MG63 (cell line): ENCODE results near the gene RAB1B. TPM values are rescaled to one million over a fixed set of nuclear protein-coding genes. Genes with fewer than 3 reads are reported as not detected.

ENCODE experiments used
- DNase-seq: peaks from one replicate; pipeline ENCODE4 v3.0.0-alpha.2; 2020
- H3K27me3 ChIP-seq: fragments of 250-450 bp; sonication (Bioruptor Pico); 2 replicates; pipeline ENCODE4 v1.5.1; 2020; ENCODE audit warnings: mild to moderate bottlenecking, moderate library complexity
- H3K36me3 ChIP-seq: fragments of 250-450 bp; sonication (Bioruptor Pico); 2 replicates; pipeline ENCODE4 v1.5.1; 2020; ENCODE audit warnings: mild to moderate bottlenecking, moderate library complexity
- H3K4me3 ChIP-seq: fragments of 250-450 bp; sonication (Bioruptor Pico); 2 replicates; pipeline ENCODE4 v1.5.1; 2020; ENCODE audit warnings: mild to moderate bottlenecking, moderate library complexity
- H3K9me3 ChIP-seq: fragments of 250-450 bp; sonication (Bioruptor Pico); 2 replicates; pipeline ENCODE4 v1.5.1; 2020; ENCODE audit warnings: mild to moderate bottlenecking, moderate library complexity
- total RNA-seq: library from RNA; depleted of rRNA; stranded (reverse); fragments of >200 nt; shearing (Covaris generic); gene quantifications from 2 replicates; pipeline ENCODE4 v1.2.3, GENCODE V29; 2014; ENCODE audit warnings: low replicate concordance

Gene RAB1B
- total RNA-seq, 1 experiment from 2014 or later: 103 TPM

DNA sequence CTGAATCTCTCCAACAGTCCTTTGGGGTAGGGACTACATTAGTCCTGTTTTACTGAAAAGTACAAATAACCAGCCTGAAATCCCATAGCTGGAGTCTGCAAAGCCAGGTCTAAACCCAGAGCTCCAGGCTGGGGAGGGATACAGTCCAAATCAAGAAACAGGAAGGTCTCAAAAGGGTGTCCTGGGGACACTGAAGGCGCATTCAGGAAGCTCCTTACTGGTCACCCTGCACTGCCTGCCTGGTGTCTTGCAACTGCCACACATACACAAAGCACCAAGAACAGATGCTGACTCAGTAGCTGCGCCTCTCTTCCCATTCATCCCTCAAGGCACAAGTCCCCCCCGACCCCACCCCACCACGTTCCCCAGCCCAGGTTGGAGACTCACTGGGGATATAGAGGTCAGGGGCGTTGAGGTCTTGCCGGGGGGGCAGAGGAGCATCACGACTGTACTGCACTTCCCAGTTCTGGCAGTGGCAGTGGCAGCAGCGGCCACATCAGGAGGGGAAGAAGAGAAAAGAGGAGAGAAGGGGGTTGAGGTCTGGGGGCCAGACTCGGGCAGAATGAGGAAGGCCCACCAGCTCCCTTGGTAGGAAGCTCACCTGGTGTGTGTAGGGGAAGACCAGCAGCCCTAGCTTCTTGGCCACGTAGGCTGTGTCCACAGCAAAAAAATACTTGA, 18.9 kb downstream of the RAB1B start:
- peaks cover 8% of the 10 kb centered on the region for H3K36me3 ChIP-seq
- no peaks in the 10 kb centered on the region for H3K9me3 ChIP-seq
- H3K27me3 ChIP-seq: peaks cover 13% of the 10 kb centered on the region
- DNase-seq: no peak
- peak overlapping the region; percentile 77; the same call in 1 of the 2 replicates for H3K4me3 ChIP-seq

DNA sequence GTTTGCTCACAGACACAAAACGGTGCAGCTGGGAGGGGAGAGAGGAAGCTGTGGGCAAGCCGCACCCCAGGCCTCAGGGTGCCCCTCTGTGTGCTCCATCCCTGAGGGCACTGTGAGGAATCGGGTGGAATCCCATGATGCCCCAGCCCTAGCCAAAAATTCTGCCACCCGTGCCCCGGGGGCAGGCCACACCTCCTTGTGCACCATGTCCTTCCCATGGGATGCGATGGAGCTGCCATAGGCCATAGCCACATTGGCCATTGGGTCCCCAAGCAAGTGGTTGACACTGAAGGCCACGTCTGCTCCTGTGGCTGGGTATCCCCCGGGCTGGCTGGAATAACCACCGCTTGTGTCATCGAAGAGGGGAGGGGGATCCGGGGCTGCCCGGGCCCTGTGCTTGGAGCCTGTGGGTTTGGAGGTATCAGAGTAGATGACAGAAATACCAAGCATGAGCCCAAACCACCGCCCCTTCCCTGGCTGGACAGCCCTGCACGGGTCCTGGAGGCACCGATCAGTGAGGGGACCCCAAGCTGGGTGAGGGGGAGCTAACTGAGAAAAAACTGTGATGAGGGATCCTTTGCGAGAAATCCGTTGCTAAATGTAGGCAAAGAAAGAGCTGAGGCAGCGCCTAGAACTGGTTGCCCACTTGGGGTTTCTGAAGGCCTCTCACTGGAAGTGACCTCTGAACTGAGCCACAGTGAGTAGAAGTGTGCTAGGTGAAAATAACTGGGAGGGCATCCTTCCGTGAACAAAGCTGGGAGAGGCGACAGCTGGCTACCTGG, 19.6 kb downstream of the RAB1B start:
- no peak for DNase-seq
- peak overlapping the region; percentile 77 for H3K4me3 ChIP-seq
- peaks cover 17% of the 10 kb centered on the region for H3K27me3 ChIP-seq

DNA sequence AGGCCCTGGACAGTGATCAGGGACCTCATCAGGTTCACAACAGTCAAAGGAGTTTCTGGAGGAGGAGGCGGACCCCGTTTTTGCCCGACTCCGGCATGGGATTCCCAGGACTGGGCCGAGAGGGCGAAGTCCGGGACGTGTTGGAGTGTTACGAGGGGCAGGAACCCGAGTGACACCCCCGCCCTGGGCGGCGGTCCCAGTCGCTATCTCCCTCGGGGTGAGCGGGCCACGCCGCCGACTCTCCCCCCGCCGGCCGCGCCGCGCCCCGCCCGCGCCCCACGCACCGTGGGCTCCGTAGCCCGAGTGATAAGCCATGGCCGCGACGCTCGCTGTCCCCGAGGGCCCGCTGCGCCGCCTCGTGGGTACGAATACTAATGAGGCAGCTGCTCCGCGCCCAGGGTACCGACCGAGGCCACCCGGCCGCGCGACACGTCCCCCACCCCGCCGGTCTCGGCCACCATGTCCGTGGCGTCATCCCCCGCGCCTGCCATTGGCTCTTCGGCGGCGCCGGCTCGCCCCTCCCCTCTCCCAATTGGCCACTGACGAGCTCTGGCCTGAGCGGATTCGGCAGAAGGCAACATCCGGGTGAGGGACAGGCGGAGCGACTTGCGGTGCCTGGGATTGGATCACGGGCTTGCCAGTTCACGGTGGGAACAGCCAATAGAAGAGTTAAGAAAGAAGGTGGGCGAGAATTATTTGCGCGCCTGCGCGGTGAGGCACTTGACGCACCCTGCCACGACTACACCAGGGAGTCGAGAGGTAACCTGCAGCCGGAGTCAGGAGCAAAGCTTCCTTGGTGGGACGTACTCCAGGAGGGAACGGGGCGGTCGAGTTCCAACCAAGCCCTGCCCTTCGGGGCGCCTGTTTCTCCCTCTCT, 20.5 kb downstream of the RAB1B start, which contains the start of gene YIF1A:
Gene YIF1A (minus strand): TSS at position 473 of the 877 bp plus-strand sequence. CDS start 158 bp downstream, at position 315.
- peak; percentile 99 for DNase-seq
- H3K36me3 ChIP-seq: peaks cover 8% of the 10 kb centered on the region
- H3K9me3 ChIP-seq: no peaks in the 10 kb centered on the region
- H3K27me3 ChIP-seq: peaks cover 17% of the 10 kb centered on the region
- peak within 1 kb of the TSS; percentile 77 for H3K4me3 ChIP-seq

More for the DNA sequence above, 19.6 kb downstream of the RAB1B start:
- H3K36me3 ChIP-seq: peaks cover 8% of the 10 kb centered on the region
- no peaks in the 10 kb centered on the region for H3K9me3 ChIP-seq

DNA sequence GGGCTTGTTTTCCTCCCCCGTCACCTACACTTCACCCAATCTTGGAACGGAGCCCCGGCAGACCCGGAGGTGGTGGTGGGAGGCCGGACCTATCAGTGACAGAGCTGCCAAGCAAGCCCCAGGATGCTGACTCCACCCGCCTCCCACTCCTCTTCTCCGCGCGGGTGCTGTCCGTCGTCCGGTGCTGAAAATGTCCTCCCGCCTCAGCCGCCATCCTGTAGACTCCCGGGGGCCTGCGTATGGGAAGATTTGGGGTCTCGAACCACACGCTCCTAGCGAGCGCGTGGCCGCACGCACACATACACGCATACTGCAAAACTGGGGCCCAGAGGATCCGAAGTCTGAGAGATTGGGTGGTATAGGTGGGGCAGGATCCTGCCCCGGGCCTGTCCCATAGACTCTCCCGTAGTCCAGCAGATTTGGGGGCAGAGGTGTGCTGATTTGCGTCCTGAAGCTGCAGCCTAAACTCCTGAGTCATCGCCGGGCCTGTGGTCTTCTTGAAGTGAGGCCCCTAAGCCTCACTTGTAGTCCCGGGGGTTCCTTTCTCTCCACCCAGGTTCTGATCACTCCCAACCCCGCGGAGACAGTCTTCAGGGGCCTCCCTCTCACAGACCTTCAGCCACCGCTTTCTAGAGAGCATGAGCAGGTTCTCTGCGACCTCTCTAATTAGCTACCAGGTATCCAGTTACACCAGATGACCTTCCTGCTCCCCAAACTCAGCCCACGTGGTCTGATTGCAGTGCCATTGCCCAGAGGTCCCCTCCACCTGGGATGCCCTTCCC, 21.3 kb downstream of the RAB1B start:
- Histone ChIP-seq H3K27me3 (peaks cover 17% of the 10 kb centered on the region), H3K9me3 (no peaks in the 10 kb centered on the region), H3K36me3 (peaks cover 8% of the 10 kb centered on the region), H3K4me3 (peak overlapping the region; percentile 77)
- DNase-seq: no peak

DNA sequence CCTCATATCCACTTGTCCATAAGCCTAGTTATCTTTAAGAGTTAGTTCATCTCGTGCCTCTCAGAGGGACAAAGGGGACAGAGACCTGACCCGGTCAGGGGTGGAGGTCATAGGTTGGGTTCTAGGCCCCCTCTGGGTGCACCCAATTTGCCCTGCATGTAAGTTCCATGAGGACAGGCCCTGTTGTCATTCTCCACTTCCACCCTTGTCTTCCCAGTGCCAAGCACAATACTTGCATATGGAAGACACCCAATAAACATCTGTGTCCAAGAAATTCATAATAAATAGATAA, 21.8 kb downstream of the RAB1B start:
- no peak overlapping the region for H3K4me3 ChIP-seq
- H3K9me3 ChIP-seq: no peaks in the 10 kb centered on the region
- DNase-seq: no peak
- H3K36me3 ChIP-seq: peaks cover 8% of the 10 kb centered on the region
- H3K27me3 ChIP-seq: peaks cover 17% of the 10 kb centered on the region

DNA sequence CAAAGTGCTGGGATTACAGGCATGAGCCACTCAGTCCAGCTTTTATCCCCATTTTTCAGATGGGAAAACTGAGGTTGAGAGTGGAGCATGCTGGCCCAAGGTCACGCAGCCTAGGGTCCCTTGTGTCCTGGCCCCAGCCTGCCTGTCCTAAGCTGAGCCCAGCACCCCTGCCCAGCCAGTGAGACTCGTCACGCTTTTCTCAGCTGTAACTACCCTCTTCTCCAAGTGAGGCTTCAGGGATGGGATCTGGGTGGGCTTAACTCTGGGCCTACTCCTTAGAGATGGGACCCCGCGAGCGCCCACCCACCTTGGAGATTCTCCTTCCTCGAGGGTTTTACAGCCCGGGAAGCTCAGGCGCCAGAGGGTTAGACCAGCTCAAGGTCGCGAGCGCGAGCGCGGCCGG, 22.9 kb downstream of the RAB1B start:
- peaks cover 6% of the 10 kb centered on the region for H3K36me3 ChIP-seq
- H3K9me3 ChIP-seq: no peaks in the 10 kb centered on the region
- H3K4me3 ChIP-seq: no peak overlapping the region
- DNase-seq: no peak
- peaks cover 17% of the 10 kb centered on the region for H3K27me3 ChIP-seq

DNA sequence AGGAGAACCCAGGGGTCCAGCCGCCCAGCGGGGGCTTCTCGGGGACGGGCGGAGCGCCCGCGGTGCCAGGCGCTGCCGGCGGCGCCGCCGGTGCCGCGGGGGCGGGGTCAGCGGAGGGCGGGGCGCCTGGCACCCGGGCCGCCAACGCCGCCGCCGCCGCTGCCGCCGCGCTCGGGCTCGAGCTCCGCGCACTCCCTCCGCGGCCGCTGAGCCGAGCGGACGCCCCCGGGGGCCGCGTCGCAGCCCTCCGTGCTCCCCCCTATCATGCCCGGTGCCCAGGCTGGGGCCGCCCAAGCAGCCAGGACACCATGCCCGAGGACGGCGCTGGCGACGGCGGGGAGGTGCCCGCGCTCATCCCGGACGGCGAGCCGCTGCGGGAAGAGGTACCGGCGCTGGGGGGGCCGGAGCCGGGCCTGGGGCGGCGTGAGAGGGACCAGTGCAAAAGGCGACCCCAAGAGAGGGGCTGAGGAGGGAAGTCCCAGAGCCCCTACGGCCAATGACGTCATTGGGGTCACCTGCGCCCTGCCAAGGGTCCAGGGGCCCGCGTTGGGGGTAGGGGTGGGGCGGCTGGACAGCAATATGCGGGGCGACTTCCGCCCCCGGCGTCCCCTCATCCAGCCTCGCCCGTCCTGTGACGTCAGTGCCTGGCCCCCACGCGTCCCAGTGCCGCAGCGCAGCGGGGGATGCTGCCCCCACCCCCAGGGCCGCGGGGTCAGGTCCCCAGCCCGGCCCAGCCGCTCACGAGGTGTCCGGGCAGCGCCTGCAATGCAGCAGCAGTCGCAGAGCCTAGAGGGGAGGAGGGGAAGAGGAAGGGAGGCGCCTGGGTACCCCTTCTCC, 23.5 kb downstream of the RAB1B start, which contains the start of gene TMEM151A:
Gene TMEM151A (plus strand): TSS at position 189 of the 837 bp plus-strand sequence. CDS start 120 bp downstream, at position 309.
- Histone ChIP-seq H3K27me3 (peaks cover 17% of the 10 kb centered on the region), H3K4me3 (peak within 1 kb of the TSS; percentile 21; the same call in 1 of the 2 replicates), H3K9me3 (no peaks in the 10 kb centered on the region), H3K36me3 (peaks cover 3% of the 10 kb centered on the region)
- no peak for DNase-seq

DNA sequence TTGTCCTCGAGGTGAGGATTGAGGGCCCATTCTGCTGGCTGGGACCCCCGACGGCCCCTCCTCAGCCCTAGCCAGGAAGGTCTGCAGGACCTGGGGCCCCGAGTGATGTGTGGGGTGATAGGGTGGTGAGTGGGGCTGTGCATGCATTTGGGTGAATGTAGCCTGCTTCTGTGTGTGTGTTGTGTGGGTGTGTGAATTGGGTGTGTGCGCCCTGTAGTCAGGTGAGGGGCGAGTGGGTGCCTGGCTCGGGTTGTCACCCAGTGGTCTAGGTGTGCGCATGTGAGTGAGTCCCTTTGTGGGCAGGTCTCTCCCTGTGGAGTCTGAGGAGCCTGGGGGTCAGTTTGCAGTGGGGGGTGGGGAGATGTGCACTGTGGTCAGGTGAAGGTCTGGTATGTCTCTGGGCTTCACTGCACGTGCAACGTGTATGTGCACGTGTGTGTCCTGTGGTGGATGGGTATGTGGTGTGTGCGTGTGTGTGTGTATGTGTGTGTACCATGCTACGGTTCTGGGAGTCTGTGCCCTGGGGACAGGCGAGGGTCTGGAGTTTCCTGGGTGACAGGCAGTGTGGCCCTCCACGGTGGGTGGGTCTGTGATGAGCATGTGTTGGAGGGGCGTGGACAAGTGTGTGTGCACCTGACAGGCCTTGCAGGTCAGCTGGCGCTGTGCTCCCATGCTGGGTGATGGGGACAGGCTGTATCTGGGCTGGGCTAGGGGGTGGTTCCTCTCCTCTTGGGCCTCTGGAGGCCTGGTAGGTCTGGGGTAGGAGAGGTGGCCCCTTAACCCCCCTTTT, 24.3 kb downstream of the RAB1B start:
- H3K36me3 ChIP-seq: no peaks in the 10 kb centered on the region
- no peak for DNase-seq
- H3K27me3 ChIP-seq: peaks cover 17% of the 10 kb centered on the region
- no peaks in the 10 kb centered on the region for H3K9me3 ChIP-seq
- H3K4me3 ChIP-seq: no peak overlapping the region

DNA sequence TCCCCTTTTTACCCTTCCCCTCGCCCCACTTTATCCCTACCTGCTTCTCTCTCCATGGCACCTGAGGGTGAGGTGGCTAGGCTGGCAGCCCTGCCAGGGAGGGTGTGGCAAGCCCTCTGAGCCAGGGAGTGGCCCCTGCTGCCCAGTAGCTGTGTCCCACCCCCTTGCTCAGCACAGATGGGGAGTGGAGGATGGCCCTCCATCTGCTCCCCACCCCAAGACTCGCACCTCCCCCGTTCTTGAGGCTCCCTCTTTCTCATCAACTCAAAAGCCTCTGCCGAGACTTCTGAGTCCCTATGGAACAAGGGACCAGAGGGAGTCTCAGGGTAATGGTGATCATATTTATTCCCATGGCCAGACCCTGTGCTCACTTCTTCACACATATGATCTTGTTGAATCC, 24.9 kb downstream of the RAB1B start:
- no peaks in the 10 kb centered on the region for H3K9me3 ChIP-seq
- H3K27me3 ChIP-seq: peaks cover 17% of the 10 kb centered on the region
- no peaks in the 10 kb centered on the region for H3K36me3 ChIP-seq
- no peak for DNase-seq
- no peak overlapping the region for H3K4me3 ChIP-seq

DNA sequence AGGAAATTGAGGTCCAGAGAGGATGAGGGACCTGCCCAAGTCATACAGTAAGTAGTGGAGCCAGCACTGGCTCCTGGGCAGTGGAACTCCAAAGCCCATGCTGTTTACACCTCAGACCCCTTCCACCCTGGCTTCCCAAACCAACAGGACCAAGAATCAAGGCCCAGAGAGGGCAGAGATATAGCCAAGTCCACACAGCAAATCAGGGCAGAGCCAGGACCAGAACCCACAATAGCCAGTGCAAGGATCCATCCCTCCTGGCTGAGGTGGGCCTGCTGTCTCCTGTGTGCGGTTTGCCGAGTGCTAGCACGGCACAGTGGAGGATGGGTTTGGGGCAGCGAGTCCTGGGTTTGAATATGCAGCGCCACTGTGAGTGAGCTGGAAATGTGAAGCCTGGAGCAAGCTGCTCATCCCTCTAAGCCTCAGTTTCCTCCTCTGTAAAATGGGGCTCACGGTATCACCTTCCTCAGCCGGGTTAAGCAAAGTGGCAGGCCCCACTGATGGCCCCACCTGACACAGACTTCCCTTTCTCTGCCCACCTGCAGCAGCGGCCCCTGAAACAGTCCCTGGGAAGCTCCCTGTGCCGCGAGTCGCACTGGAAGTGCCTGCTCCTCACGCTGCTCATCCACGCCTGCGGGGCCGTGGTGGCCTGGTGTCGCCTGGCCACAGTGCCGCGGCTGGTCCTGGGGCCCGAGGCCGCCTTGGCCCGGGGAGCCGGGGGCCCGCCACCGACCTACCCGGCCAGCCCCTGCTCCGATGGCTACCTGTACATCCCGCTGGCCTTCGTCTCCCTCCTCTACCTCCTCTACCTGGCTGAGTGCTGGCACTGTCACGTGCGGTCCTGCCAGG, 25.6 kb downstream of the RAB1B start:
- Histone ChIP-seq H3K36me3 (no peaks in the 10 kb centered on the region), H3K27me3 (peaks cover 17% of the 10 kb centered on the region), H3K4me3 (no peak overlapping the region), H3K9me3 (no peaks in the 10 kb centered on the region)
- no peak for DNase-seq

DNA sequence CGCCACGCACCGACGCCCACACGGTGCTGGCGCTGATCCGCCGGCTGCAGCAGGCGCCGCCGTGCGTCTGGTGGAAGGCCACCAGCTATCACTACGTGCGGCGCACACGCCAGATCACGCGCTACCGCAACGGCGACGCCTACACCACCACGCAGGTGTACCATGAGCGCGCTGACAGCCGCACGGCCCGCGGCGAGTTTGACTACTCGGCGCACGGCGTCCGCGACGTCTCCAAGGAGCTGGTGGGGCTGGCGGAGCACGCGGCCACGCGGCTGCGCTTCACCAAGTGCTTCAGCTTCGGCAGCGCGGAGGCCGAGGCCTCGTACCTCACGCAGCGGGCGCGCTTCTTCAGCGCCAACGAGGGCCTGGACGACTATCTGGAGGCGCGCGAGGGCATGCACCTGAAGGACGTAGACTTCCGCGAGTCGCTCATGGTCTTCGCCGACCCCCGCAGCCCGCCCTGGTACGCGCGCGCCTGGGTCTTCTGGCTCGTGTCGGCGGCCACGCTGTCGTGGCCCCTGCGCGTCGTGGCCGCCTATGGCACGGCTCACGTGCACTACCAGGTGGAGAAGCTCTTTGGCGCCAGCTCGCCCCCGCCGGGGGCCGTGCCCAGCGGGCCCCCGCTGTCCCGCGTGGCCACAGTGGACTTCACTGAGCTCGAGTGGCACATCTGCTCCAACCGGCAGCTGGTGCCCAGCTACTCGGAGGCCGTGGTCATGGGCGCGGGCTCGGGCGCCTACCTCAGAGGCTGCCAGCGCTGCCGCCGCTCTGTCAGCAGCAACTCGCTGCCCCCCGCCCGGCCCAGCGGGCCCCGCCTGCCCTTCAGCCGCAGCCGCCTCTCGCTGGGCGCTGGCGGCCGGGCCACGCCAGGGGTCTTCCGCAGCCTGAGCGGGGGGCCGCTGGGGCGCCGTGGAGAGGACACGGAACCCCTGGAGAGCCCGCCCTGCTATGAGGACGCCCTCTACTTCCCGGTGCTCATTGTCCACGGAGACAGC, 26.5 kb downstream of the RAB1B start:
- Histone ChIP-seq H3K27me3 (peaks cover 17% of the 10 kb centered on the region), H3K9me3 (no peaks in the 10 kb centered on the region), H3K4me3 (no peak overlapping the region), H3K36me3 (no peaks in the 10 kb centered on the region)
- no peak for DNase-seq

DNA sequence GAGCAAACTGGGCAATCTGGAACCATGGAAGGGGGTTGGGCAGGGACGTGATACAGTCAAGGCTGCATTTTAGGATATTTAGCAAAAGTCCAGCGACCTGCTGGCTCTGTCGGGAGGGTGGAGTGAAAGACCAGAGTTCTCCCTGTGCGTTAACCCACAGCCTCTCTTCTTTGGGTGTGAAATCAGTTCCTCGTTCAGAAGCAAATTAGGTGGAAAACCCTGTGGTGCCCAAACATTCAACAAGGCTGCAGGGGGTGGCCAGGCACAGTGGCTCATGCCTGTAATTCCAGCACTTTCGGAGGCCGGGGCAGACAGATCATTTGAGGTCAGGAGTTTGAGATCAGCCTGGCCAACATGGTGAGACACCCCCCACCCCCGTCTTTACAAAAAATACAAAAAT, 29.2 kb downstream of the RAB1B start:
- Histone ChIP-seq H3K9me3 (no peaks in the 10 kb centered on the region), H3K27me3 (peaks cover 2% of the 10 kb centered on the region; the same call in 1 of the 2 replicates), H3K4me3 (no peak overlapping the region), H3K36me3 (no peaks in the 10 kb centered on the region)
- DNase-seq: no peak

DNA sequence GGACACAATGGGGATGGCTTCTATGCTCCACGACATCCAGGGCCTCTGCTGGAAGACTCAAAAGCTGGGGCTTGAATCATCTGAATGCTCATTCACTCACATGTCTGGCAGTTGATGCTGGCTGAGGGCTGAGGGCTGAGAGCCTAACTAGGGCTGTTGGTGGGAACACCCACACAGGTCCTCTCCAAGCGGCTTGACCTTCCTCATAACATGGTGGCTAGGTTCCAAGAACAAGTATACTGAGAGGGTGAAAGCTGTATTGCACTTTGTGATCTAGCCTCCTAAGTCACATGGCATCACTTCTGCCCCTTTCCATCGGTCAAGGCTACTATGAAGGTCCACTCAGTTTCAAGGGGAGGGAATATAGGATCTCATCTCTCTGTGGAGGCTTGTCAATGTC, 30.7 kb downstream of the RAB1B start:
- no peak overlapping the region for H3K4me3 ChIP-seq
- DNase-seq: no peak
- H3K9me3 ChIP-seq: no peaks in the 10 kb centered on the region
- no peaks in the 10 kb centered on the region for H3K36me3 ChIP-seq
- H3K27me3 ChIP-seq: no peaks in the 10 kb centered on the region
